ENCODE data around the gene MFAP4. TPM values are rescaled to one million over a fixed set of nuclear protein-coding genes. Genes with fewer than 3 reads are reported as not detected.

The MFAP4 gene, protein sequence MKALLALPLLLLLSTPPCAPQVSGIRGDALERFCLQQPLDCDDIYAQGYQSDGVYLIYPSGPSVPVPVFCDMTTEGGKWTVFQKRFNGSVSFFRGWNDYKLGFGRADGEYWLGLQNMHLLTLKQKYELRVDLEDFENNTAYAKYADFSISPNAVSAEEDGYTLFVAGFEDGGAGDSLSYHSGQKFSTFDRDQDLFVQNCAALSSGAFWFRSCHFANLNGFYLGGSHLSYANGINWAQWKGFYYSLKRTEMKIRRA
- total RNA-seq: 4.0 and 64.3 TPM in 2 replicates

DNA sequence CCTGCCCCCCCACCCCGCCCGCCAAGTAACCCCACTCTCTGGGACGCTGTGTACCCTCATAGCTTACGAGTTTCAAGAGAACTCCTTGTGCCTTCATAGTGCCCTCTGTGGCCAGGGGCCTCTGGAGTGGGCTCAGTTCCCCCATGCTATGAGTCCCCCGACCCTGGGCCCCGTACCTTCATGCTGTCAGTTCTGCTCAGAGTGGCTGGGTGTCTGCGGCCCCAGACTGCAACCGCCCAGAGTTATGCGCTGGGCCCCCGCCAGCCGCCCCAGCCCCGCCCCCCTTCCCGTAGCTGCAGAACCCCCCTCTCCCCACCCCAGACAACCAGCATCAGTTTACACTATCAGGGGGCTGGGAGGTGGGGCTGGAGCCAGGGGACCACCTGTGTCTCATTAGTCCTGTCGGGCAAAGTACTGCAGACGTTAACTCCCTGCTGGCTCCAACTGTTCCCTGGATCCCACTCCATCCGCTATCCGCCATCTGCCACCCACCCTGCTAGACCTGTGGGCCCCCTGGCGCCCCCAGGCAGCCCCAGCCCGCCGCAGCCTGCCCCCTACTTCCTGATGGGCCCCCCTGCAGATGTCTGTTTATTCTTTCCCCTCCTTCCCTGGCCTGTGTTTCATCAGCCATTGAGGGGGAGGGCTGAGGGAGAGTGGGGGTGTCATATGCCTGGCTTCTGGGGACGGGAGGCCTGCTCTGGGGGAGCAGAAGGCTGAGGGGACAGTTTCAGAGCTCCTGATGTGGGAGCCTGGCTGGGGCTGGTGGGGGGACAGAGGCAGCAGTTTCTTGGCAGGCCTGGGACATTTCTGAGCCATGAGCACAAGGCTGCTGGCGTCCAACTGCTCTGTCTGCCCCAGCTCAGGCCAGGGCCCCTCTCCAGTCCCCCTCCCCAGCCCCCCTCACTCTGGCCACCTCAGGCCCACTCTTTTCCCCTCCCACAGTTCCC lies at the start of gene MFAP4:
TSS of gene MFAP4 (minus strand) at position 217 of the 947 bp plus-strand sequence. CDS start at position 182, 35 bp downstream.

DNA sequence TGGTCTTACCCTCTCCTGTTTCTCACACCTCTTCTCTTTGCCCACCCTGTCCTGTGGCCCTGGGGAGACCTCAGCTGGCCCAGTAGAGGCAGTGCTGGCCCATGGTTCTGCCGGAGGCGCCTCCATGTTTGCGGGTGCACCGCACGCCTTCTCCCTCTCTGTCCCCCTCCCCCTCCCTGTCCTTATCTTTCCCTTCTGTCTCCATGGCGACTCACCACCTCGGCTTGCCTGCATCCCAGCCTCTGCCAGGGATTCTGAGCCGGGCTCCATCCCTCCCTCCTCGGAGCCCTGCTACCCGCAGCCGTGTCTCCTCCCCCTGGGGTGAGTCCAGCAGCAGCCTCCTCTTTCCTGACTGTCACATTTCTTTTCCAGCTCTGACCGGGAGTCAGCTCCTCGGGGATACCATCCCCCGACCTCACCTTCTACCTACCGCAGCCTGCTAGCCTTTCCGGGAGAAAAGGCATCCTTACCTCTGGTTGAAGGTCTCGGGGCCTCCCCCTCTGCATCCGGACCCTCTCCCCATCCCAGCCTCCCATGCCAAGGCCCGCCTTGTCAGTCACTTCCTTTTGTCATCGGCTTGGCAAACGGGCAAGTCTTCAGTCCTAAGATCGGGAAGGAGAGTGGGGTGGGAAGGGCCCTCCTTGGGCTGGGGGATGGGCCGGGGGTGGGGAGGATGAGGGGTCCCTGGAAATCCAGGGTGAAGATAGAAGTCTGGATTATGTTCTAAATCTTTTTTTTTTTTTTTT lies 24.1 kb upstream of the MFAP4 start, which contains the start of gene RNF112:
TSS of gene RNF112 (plus strand) at position 358 of the 746 bp plus-strand sequence. CDS start at position 535, 177 bp downstream.

GRCh38 chr17:19378416-19379360 lies 8.3 kb downstream of the MFAP4 start, which contains the start of gene MAPK7:
TSS of gene MAPK7 (plus strand) at chr17:19378498. CDS start at chr17:19378901, 403 bp downstream.

DNA sequence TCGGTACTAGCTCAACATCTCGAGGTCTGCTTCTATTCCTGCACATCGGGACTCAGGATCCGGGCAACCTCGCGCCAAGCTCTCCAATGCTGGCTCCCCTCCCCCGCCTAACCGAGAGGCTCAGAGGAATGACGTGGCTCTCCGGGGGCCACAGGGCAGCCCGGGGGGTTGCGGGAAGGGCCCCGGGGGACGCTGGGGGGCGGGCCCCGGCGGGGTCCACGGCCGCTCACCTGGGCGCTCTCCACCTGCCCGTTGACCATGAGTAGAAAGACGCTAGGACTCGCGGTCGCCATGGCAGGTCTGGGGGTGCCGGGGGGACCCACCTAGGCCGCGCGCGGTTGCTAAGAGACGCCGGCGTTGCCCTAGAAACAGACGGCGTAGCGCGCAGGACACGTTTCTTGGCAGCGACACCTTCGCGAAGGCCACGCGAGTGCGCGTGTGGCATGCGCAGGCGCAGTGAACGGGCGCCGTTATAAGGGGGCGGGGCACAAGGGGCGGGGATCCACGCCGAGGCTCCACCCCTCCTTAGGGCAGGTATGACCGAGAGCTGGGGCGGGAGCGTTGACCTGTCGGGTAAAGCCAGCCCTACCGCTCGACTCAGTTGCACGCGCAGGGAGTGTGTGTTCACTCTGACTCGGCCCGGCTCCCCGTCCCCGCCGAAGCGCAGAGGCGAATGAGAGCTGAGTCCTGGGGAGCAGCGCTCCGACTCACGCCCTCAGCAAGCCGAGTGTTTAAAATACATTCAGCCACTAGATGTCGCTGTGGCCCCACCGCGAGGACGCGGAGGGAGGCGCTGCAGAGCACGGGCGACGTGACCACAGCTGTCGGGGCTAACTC lies 24.5 kb downstream of the MFAP4 start, which contains the start of gene B9D1:
TSS of gene B9D1 (minus strand) at position 447 of the 837 bp plus-strand sequence. CDS start at position 293, 154 bp downstream.

Small RNA genes within 50 kb of the gene (small RNA-seq; reads per million reads assigned to genes)
- gene MIR1180 (ENCODE audit: low replicate concordance) (1.2 reads per million, percentile 51 among the genes with 10 or more reads in this experiment), gene RF00537 (ENCODE audit: low replicate concordance) (not detected)

Other genes starting within 250 kb of the MFAP4 start
- 19.3 and 44.0 TPM in 2 replicates for gene EPN2, start 149.8 kb downstream of the MFAP4 start, total RNA-seq
- 31.4 and 92.4 TPM in 2 replicates for gene B9D1, start 24.5 kb downstream of the MFAP4 start, total RNA-seq
- 24.8 and 31.1 TPM in 2 replicates for gene MAPK7, start 8.7 kb downstream of the MFAP4 start, total RNA-seq
- 0.22 and 0.29 TPM in 2 replicates for gene RNF112, start 24.0 kb upstream of the MFAP4 start, total RNA-seq
- 0.14 and 0.44 TPM in 2 replicates for gene SLC47A1, start 146.7 kb upstream of the MFAP4 start, total RNA-seq